LNCAP (cell line): ENCODE results near the gene SP9.

Experiments used
- TF ChIP-seq, protein P1 (sequence below): fragments of 450-650 bp; IDR thresholded peaks from 2 replicates; pipeline ENCODE4 v1.5.1; 2017; ENCODE audit warnings: mild to moderate bottlenecking

The SP9 gene

DNA sequence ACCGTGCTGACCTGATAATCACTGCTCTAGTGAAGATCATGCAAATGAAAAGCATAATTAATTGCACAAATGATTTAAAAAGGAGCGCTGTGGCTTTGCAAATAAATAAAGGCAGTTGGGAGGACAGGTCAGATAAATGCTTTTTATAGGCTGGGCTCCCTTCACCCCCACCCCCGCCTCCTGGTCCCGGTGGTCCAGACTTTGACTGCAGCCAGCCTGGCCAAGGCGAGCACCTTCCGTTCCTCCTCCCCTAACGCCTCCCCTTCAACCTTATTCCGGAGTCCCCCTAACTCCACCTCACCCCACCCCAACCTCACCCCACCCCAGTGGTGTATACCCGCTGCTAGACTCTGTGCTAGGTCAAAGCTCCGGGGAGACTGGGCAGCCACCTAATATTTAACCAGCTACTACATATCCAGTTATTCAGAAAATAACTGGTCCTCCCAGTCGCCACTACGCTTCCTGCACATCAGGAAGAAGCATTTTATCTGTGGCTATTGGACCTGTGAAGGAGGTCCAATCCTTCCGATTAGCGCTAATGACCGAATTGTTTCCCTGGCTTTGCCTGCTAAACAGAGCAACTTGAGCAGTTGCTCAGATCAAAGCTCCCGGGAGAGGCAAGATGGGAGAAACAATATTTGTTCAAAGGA lies 3.7 kb upstream of the SP9 start:
- TF ChIP-seq, protein P1, sequence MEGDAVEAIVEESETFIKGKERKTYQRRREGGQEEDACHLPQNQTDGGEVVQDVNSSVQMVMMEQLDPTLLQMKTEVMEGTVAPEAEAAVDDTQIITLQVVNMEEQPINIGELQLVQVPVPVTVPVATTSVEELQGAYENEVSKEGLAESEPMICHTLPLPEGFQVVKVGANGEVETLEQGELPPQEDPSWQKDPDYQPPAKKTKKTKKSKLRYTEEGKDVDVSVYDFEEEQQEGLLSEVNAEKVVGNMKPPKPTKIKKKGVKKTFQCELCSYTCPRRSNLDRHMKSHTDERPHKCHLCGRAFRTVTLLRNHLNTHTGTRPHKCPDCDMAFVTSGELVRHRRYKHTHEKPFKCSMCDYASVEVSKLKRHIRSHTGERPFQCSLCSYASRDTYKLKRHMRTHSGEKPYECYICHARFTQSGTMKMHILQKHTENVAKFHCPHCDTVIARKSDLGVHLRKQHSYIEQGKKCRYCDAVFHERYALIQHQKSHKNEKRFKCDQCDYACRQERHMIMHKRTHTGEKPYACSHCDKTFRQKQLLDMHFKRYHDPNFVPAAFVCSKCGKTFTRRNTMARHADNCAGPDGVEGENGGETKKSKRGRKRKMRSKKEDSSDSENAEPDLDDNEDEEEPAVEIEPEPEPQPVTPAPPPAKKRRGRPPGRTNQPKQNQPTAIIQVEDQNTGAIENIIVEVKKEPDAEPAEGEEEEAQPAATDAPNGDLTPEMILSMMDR, result no peak

DNA sequence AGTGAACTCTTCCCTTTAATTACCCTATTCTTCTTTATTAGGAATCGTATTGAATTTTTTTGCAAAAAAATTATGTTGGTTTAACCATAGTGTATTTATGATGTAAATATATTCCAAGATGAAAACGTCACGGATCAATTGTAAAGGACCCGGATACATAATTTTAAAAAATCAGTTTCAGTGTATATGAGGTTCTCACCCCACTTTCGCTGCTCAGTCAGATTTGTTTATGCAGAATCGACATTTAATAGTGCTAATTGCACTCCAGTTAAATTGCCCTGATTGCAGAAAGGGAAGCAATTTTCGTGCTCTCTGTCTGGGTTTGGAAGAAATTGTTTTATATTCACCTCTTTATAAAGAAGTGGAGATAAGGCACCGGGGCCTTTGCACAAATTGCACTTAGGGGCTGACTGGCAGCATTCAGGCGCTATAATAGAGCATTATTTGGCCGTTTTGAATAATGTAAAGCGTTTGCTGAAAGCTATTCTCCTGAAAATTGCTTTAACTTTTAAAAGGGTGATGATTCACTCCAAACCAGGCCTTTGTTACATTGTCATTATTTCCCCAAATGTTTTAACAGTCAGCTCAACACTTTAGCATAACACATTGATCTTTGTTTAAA lies 3.0 kb upstream of the SP9 start:
- TF ChIP-seq, protein P1, result no peak

DNA sequence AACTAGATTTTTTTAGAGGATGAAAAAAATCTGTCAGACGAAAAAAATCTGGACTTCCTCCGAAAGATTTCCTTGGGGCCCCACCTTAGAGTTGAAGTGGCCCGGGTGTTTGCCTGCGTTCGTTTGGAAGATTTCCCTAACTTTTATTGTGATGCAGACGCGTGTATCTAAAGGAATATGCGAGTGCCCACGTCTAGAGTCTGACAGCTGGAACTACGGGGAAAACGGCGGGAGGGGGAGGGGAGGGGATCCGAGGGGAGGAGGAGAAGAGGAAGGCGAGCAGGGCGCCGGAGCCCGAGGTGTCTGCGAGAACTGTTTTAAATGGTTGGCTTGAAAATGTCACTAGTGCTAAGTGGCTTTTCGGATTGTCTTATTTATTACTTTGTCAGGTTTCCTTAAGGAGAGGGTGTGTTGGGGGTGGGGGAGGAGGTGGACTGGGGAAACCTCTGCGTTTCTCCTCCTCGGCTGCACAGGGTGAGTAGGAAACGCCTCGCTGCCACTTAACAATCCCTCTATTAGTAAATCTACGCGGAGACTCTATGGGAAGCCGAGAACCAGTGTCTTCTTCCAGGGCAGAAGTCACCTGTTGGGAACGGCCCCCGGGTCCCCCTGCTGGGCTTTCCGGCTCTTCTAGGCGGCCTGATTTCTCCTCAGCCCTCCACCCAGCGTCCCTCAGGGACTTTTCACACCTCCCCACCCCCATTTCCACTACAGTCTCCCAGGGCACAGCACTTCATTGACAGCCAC lies 2.4 kb upstream of the SP9 start:
- TF ChIP-seq, protein P1, result no peak

DNA sequence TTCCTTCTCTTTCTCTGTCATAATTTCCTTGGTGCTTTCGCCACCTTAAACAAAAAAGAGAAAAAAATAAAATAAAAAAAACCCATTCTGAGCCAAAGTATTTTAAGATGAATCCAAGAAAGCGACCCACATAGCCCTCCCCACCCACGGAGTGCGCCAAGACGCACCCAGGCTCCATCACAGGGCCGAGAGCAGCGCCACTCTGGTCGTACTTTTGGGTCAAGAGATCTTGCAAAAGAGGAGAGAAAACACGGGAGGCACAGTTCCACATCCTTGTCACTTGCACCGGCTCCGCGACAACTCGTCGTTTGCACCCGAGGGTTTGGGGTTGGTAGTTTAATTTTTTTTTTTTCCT lies 1.8 kb upstream of the SP9 start:
- TF ChIP-seq, protein P1, result no peak

DNA sequence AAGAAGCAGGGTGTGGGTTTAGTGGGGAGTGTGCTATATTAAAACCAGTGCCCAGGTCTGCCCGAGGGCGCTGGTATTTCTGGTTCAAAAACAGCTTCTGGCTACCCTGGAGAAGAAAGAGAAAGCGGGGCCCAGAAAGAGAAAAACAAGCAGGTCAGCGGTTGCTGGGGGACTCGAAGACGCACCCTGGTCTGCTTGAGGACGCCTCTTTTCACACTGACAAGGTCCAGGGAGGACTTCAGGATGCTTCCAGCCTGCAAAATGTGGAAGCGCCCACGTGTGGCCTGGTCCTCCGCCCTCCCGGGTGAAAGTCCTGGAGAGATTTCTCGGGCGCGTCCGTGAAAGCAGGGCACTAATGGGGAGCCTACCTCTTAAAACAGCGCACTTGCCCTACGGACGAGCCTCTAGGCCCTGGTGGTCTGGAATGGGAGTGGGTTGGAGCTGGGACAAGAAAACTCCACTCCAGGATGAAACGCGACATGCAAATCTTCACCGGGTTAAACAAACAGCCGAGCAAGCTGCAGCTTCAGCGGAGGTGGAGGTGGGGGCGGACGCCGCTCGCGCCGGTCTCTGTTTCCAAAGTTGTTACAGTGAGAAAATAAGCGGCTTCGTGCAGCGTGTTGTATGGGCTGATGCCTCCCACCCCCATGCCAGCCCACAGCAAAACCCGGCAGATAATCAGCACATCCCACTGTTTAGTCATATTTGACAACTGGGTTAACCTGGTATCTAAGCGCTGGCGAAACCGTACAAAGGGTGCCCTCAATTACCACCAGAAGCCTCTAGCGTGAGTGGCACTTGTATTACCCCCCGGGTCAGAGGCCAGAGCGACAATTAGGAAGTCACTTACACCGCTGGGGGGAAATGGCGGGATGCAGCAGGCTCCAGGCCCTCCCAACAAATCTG lies 1.1 kb upstream of the SP9 start:
- TF ChIP-seq, protein P1, result no peak

DNA sequence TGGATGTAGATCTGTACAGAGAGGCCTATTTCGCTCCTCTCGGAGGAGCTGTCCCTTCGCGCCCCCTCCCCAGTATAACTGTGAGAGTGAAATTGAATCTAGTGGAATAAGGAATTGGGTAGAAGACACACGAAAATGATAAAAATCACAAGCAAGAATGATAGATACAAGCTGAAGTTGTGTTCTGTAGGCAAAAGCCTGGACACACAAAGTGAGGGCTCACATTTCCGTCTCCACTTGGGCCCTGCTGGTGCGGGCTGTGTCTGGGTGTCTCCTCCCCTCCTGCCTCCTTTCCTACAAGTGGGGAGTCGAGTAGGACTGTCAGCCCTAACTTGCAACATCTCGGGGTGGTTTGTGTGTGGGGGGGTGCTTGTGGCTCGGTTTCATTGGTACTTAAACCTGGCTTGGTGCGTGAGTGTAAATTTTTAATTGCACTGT lies 457 bp upstream of the SP9 start:
- TF ChIP-seq, protein P1, result no peak
